Daoy (cell line): ENCODE data around the gene RHBG. TPM values are rescaled to one million over a fixed set of nuclear protein-coding genes. Genes with fewer than 3 reads are reported as not detected.

Experiments used
- DNase-seq: peaks from one replicate; pipeline ENCODE4 v3.0.0-alpha.2; 2015; ENCODE audit warnings: low read depth
- total RNA-seq: library from RNA; depleted of rRNA; stranded (reverse); fragments of >200 nt; shearing (Covaris generic); gene quantifications from 2 replicates; pipeline ENCODE4 v1.2.3, GENCODE V29; 2014

Gene RHBG
- total RNA-seq, 1 experiment from 2014 or later, result 0.06 TPM

GRCh38 chr1:156406251-156406650, 37.2 kb downstream of the RHBG start:
- no peak for DNase-seq

- DNase-seq, result peak; percentile 30
Observed at GRCh38 chr1:156407344-156407743, 38.3 kb downstream of the RHBG start.

- no peak for DNase-seq
Observed at GRCh38 chr1:156407760-156408159, 38.7 kb downstream of the RHBG start.

GRCh38 chr1:156409439-156409838, 40.4 kb downstream of the RHBG start:
- no peak for DNase-seq

- no peak for DNase-seq
Observed at GRCh38 chr1:156410238-156410637, 41.2 kb downstream of the RHBG start.

- DNase-seq, result no peak
Observed at GRCh38 chr1:156410740-156411139, 41.7 kb downstream of the RHBG start.

- no peak for DNase-seq
Observed at GRCh38 chr1:156412653-156413321, 43.8 kb downstream of the RHBG start.

- no peak for DNase-seq
Observed at GRCh38 chr1:156413391-156414246, 44.6 kb downstream of the RHBG start.

GRCh38 chr1:156414461-156415064, 45.6 kb downstream of the RHBG start:
- DNase-seq, result no peak

- no peak for DNase-seq
Observed at GRCh38 chr1:156416993-156417392, 48.0 kb downstream of the RHBG start.

- no peak for DNase-seq
Observed at GRCh38 chr1:156417401-156418020, 48.5 kb downstream of the RHBG start.

- DNase-seq, result no peak
Observed at GRCh38 chr1:156418416-156419070, 49.5 kb downstream of the RHBG start.

GRCh38 chr1:156419854-156420204, 50.8 kb downstream of the RHBG start:
- peak; percentile 62 for DNase-seq

GRCh38 chr1:156420205-156421061, 51.4 kb downstream of the RHBG start:
- DNase-seq, result peak; percentile 56

GRCh38 chr1:156421062-156421938, 52.3 kb downstream of the RHBG start:
- DNase-seq, result peak; percentile 94

GRCh38 chr1:156421939-156422601, 53.1 kb downstream of the RHBG start:
- DNase-seq, result no peak

- no peak for DNase-seq
Observed at GRCh38 chr1:156422602-156423091, 53.6 kb downstream of the RHBG start.

GRCh38 chr1:156423422-156424352, 54.7 kb downstream of the RHBG start:
- DNase-seq, result no peak
